HG02973 (cell line): ENCODE data around the gene NYNRIN.

Experiments
- ATAC-seq: cut with Tn5 transposase; IDR thresholded peaks from one replicate; pipeline ENCODE4 v1.9.1; 2021; ENCODE audit warnings: moderate library complexity; ENCODE audit not compliant: unreplicated experiment

NYNRIN gene

GRCh38 chr14:24430143-24430681 lies 31.4 kb downstream of the NYNRIN start:
- ATAC-seq: peak; percentile 43

DNA sequence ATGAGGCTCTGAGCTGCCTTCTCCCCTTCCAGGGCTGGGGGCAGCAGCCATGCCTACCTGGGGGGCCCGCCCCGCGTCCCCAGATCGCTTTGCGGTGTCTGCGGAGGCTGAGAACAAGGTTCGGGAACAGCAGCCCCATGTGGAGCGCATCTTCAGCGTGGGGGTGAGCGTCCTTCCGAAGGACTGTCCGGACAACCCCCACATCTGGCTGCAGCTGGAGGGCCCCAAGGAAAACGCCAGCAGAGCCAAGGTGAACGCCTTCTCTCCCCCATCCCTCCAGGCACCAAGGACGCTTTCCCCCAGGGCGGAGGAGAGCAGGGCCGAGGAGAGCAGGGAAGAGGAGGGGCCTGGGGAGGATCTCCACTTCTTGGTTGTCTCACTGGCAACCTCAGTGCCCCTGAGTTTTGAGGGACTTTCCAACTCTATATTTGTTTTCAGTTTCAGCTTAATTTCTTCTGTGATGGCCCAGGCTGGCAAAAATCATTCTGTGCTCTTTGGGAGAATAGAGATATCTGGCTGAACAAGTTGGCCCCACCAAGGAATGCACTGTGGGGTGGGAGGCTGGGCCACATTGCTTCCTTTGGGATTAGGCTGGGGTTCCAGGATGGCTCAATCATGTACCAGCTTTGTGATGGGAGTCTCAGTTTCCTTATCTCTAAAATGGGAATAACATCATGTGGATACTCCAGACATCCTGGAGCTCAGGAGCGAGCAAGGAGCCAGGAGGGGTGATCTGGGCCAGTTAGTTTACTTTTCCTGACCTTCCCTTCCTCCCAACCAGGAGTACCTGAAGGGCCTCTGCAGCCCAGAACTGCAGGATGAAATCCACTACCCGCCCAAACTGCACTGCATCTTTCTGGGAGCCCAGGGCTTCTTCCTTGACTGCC lies 32.1 kb downstream of the NYNRIN start:
- ATAC-seq: peak; percentile 44

- ATAC-seq: peak; percentile 48
Measured at GRCh38 chr14:24431569-24432258, 32.9 kb downstream of the NYNRIN start.

GRCh38 chr14:24432259-24433131 lies 33.7 kb downstream of the NYNRIN start:
- no peak for ATAC-seq

DNA sequence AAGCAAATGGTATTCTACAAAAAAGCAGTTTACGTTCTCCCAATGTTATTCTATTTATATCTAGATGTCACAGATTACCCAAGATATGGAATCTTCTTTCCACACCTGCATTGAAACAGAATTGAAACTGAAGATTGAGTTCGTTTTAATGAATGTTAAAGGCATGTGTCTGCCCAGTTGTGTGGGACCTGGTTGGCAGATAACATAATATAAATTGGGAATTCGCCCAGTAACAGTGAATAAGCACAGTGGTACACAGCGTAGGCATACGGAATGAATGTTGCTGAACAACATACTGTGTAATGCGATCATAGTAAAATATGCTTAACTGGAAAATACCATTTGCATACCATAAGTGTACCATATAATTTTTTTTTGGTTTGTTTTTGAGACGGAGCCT lies 35.2 kb downstream of the NYNRIN start:
- ATAC-seq: no peak

DNA sequence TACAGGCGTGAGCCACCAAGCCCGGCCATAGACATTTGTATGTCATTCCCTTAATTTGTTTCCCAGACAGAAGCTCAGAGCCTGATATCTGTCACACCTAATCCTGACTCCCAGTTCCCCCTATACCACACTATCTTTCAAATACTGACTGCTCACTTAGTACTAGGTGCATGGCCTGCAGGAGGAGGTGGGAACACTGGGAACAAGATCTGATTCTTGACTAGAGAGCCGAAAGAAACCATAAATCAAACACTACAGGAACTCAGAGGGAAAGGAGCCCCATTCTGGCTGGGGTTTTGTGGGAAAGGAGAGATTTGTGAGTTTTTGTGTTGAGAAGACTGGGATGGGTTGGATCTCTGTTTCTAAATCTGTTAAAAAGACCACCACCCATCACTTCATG lies 35.9 kb downstream of the NYNRIN start:
- no peak for ATAC-seq

- no peak for ATAC-seq
Measured at GRCh38 chr14:24435192-24435810, 36.5 kb downstream of the NYNRIN start.

- no peak for ATAC-seq
Measured at GRCh38 chr14:24435998-24436354, 37.2 kb downstream of the NYNRIN start.

DNA sequence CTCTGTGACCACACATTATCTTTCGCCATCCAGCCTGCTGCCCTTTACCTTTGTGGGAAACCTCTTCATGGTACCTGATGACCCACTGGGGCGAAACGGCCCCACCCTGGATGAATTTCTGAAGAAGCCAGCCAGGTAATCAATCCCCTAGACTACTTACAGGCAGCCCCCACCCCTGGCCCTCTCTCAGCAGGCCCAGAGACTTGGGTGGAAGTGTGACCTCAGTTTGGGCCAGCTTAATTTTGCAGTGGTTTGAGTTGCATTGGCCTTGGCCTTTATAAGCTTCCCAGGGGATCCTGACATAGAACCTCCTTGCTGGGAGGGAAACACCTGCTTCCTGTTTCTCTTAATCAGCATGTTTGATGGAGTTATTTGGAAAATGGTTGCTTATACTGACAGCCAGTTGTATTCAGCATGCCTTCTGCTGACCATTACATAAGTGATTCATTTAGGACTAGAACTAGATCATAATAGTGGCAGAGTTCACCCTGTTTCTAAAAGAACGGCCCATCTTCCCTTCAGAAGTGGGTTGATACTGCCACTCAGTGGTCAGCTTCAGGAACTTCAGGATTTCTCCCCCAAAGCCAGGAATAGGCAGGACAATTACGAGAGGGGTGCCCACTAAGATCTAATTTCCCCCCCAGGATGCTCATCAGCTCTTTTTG lies 37.7 kb downstream of the NYNRIN start:
- peak; percentile 39 for ATAC-seq

- ATAC-seq: no peak
Measured at GRCh38 chr14:24437020-24437735, 38.4 kb downstream of the NYNRIN start.

- ATAC-seq: no peak
Measured at GRCh38 chr14:24437736-24438067, 38.9 kb downstream of the NYNRIN start.

DNA sequence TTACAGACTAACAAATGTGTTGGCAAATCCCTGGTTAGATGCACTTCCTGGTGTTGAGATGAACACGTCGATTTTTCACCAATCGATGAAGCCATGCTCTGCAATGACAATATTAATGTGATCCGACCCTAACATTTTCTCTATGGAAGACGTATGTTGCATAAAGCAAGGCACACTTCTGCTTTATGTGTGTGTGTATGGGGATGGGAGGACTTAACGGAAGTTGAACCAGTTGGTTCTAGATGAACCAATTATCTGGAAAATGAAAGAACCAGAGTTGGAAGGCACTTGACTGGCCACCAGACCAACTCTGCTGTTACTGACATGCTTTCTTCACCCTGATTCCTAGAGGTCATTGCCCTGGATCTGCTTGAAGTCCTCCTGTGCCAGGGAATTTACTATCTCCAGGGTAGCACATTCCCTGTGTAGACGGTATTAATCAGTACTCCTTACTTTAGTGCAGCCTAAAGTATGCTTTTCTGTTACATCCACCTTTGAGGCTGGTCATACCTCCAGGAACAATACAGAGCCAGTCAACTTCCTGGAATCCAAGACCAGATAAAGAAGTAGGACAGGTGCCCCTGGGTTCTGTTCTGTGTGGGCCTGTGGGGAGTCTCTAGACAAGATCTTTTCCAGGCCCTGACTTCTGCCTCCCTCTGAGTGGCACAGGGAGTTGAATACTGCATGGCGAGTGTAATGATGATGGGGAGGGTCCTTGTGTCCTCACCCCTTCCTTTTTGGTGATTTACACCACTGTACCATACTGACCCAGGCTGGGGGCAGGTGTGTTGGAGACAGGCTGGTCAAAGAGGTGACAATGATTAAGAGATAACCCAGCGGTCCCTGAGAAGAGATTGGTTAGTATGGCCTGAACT lies 39.7 kb downstream of the NYNRIN start:
- ATAC-seq: no peak

DNA sequence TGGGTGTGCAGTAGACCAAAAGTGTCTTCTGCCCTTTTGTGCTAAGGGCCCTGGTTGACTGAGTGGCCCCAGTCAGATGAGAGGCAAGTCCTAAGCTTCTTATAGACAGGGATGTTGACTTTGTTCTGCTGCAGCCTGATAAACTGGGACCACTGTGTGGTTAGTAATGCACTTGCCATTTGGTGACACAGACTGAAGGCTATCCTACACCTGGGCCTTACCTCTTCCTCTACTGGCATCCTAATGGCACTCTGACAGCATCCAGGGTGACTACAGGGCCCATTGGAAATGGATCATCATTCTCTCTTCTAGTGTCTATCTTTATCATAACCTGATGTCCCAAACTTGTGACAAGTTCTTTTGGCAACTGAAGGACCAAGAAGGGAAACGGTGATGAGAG lies 40.5 kb downstream of the NYNRIN start:
- ATAC-seq: no peak

GRCh38 chr14:24439830-24440605 lies 41.2 kb downstream of the NYNRIN start:
- no peak for ATAC-seq

GRCh38 chr14:24440606-24441399 lies 42.0 kb downstream of the NYNRIN start:
- no peak for ATAC-seq

GRCh38 chr14:24441485-24441884 lies 42.7 kb downstream of the NYNRIN start:
- no peak for ATAC-seq

DNA sequence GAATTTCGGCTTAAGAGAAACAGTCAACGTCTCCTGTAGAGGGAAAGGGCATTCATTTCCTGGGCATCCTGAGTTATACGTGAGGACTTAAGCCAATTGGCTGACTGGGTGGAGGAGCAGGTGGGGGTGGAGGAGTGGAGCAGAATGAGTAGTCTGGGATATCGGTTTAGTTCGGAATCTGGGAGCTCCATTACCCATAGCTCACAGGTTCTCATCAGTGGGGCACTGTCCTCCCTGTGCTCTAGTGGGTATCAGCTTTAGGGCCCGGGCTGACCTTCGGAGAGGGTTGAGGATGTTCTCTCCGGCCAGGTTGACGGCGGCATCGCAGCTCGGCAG lies 43.1 kb downstream of the NYNRIN start:
- peak; percentile 6 for ATAC-seq
